ENCODE measurements around the gene BRSK2. TPM values are rescaled to one million over a fixed set of nuclear protein-coding genes. Genes with fewer than 3 reads are reported as not detected.

The BRSK2 gene
- total RNA-seq, 4 donors from 2014 or later = 0.23 to 0.68 TPM; not detected in 2

DNA sequence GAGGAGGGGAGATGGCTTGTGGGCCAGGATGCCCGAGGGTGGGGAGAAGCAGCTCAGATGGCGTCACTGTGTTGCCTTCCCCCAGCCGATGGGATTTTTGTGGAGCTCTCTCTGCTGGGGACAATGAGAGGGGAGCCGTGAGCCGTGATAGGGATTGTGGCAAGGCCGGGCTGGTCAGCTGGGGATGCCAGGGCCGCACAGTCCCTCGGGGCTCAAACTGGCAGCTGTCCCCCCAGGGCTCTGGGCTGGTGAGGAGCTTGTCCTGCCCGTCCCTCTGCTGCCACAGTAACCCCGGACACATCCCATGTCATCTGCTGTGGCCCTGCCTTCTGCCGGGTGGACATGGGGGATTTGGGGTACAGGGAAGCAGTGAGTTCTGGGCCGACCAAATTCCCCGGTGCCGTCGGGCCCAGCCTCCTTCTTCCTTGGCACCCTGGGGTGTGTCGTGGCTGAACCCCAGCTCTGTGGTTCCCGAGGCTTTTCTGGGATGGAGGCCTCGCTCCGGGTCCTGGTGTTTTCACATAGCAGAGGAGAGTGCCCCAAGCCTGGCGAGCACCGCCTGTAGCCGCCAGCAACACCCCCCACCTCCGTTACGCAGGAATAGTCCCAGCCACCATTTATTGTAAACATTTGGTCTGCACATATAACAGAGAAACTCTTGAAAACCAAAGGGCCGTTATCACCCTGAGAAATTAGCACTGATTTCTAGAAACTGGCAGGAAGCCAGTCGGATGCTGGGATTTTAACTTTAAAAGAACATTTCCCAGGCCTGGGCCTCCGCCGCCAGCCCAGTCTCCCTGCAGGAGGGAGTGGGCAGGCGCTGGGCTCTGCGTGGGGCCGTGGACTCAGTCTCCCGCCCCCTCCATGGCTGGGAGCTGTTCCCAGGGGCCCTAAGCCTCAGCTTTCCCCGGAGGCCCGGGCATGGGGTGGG lies 9.9 kb downstream of the BRSK2 start:
- TF ChIP-seq, protein P1, sequence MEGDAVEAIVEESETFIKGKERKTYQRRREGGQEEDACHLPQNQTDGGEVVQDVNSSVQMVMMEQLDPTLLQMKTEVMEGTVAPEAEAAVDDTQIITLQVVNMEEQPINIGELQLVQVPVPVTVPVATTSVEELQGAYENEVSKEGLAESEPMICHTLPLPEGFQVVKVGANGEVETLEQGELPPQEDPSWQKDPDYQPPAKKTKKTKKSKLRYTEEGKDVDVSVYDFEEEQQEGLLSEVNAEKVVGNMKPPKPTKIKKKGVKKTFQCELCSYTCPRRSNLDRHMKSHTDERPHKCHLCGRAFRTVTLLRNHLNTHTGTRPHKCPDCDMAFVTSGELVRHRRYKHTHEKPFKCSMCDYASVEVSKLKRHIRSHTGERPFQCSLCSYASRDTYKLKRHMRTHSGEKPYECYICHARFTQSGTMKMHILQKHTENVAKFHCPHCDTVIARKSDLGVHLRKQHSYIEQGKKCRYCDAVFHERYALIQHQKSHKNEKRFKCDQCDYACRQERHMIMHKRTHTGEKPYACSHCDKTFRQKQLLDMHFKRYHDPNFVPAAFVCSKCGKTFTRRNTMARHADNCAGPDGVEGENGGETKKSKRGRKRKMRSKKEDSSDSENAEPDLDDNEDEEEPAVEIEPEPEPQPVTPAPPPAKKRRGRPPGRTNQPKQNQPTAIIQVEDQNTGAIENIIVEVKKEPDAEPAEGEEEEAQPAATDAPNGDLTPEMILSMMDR (IDR thresholded peaks at IDR 0.05) = no peak
- TF ChIP-seq POLR2A (IDR thresholded peaks at IDR 0.05) = no peak
- WGBS, 2 donors = 69 to 79% methylated on average over 30 to 34 of the region's 34 CpGs
- DNase-seq (ENCODE audit: low spot score in 2 of 2) = no peak
- intact Hi-C loops (cut with DNase I; ENCODE audit: low total_unique reads) = no loop called here
- no peak overlapping the region for H3K4me3 ChIP-seq (ENCODE audit: low read depth, poor library complexity, severe bottlenecking)

GRCh38 chr11:1400317-1401170 lies 10.8 kb downstream of the BRSK2 start:
- DNase-seq (ENCODE audit: low spot score in 2 of 2) = no peak
- 82 to 83% methylated on average over 18 to 20 of the region's 30 CpGs for WGBS, 2 donors

DNA sequence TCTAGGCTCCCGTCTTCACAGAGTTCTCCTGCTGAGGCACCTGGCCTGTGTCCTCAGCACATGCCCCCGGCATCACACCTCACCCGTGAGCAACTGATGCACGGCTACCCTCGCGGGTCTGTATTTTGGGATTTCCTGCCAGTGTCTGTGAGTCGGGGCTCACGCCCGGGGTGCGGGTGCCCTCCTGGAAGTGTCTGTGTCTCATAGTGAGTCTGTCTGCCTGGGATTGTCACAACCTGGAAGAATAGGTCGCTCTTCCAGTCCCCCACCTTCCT lies 11.4 kb downstream of the BRSK2 start:
- intact Hi-C loops (cut with DNase I; ENCODE audit: low total_unique reads) = no loop called here
- DNase-seq (ENCODE audit: low spot score in 2 of 2) = no peak
- TF ChIP-seq, protein P1 (IDR thresholded peaks at IDR 0.05) = no peak
- TF ChIP-seq POLR2A (IDR thresholded peaks at IDR 0.05) = no peak
- H3K4me3 ChIP-seq (ENCODE audit: low read depth, poor library complexity, severe bottlenecking) = no peak overlapping the region
- 74 to 87% methylated on average over 11 of the region's 11 CpGs for WGBS, 2 donors

More at GRCh38 chr11:1400317-1401170, 10.8 kb downstream of the BRSK2 start:
- H3K4me3 ChIP-seq (ENCODE audit: low read depth, poor library complexity, severe bottlenecking) = no peak overlapping the region
- intact Hi-C loops (cut with DNase I; ENCODE audit: low total_unique reads) = no loop called here
- no peak for TF ChIP-seq POLR2A (IDR thresholded peaks at IDR 0.05)
- TF ChIP-seq, protein P1 (IDR thresholded peaks at IDR 0.05) = no peak

GRCh38 chr11:1401656-1402221 lies 12.0 kb downstream of the BRSK2 start:
- no peak for DNase-seq (ENCODE audit: low spot score in 2 of 2)
- TF ChIP-seq, protein P1 (IDR thresholded peaks at IDR 0.05) = no peak
- TF ChIP-seq POLR2A (IDR thresholded peaks at IDR 0.05) = no peak
- no peak overlapping the region for H3K4me3 ChIP-seq (ENCODE audit: low read depth, poor library complexity, severe bottlenecking)
- intact Hi-C loops (cut with DNase I; ENCODE audit: low total_unique reads) = no loop called here
- WGBS, 2 donors = 3 to 16% methylated on average over 14 to 22 of the region's 23 CpGs

DNA sequence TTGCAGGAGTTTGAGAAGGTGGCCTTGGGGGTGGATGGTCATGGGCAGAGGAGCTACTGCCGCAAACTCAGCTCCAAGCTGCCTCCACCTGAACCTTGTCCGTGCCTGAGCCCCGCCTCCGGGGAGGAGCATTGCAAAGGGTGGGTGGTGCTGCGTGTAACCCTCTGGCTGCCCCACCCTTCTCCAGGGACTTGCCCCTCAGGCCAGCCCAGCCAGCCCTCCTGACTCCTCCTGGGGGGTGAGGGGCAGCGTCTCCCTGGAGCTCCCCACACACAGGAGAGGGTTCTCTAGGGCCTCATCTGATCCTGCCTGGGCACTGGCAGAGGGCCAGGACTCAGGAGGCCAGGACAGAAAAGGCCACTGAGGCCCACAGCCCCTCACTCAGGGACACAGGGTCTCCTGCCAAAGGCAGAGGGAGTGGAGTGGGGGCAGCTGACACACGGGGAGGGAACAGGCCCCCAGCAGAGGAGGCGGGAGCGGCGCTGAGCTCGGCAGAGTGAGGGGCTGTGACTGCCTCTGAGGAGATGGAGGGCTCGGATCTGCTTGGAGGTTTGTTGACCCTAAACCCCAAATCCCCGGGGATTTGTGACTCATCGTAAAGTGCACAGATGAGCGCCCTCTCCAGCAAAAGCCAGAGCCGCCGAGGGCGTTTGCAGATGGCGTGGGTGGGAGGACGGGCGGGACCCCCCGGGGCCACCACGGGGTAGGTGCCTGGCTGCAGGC lies 12.8 kb downstream of the BRSK2 start:
- H3K4me3 ChIP-seq (ENCODE audit: low read depth, poor library complexity, severe bottlenecking) = no peak overlapping the region
- TF ChIP-seq, protein P1 (IDR thresholded peaks at IDR 0.05) = no peak
- TF ChIP-seq POLR2A (IDR thresholded peaks at IDR 0.05) = no peak
- DNase-seq (ENCODE audit: low spot score in 2 of 2) = no peak
- 66 to 67% methylated on average over 22 of the region's 23 CpGs for WGBS, 2 donors
- intact Hi-C loops (cut with DNase I; ENCODE audit: low total_unique reads) = no loop called here
